Lung (tissue), 12 donors: ENCODE data around the gene MESD. TPM values are rescaled to one million over a fixed set of nuclear protein-coding genes. Genes with fewer than 3 reads are reported as not detected.

Source experiments
- ATAC-seq: fragments of 200-7000 bp; cut with Tn5 transposase; one replicate; pipeline ENCODE4 v1.9.1; 2020; ENCODE audit warnings: moderate number of reproducible peaks; ENCODE audit not compliant: insufficient read depth, low FRiP score
- DNase-seq, 3 donors: peaks; one replicate each; pipeline ENCODE4 v3.0.0-alpha.2; 2013 to 2017
- H3K27ac ChIP-seq, 2 donors: one replicate each; pipeline ENCODE4 v1.5.1; 2013; ENCODE audit warnings: mild to moderate bottlenecking in 2 of 2, moderate library complexity in 2 of 2, control low read depth in 1 of 2, inconsistent platforms in 1 of 2, low read depth in 1 of 2, low read length in 1 of 2
- H3K27me3 ChIP-seq, 3 donors: one replicate each; pipeline ENCODE4 v1.5.1; 2013; ENCODE audit warnings: low read length in 2 of 3; ENCODE audit not compliant: control insufficient read depth in 3 of 3, insufficient read depth in 3 of 3
- H3K36me3 ChIP-seq, 4 donors: one replicate each; pipeline ENCODE4 v1.5.1; 2013; ENCODE audit warnings: low read length in 4 of 4, mild to moderate bottlenecking in 1 of 4, moderate library complexity in 1 of 4; ENCODE audit not compliant: control insufficient read depth in 4 of 4, insufficient read depth in 4 of 4
- H3K4me1 ChIP-seq, 5 donors: one replicate each; pipeline ENCODE4 v1.5.1; 2013; ENCODE audit warnings: low read length in 5 of 5, mild to moderate bottlenecking in 2 of 5, moderate library complexity in 1 of 5; ENCODE audit not compliant: control insufficient read depth in 5 of 5, insufficient read depth in 5 of 5
- H3K4me3 ChIP-seq: one replicate; pipeline ENCODE4 v1.5.1; 2013; ENCODE audit warnings: mild to moderate bottlenecking, control low read depth, moderate library complexity
- H3K9ac ChIP-seq, 2 donors: one replicate each; pipeline ENCODE4 v1.5.1; 2013; ENCODE audit warnings: low read length in 2 of 2, control low read depth in 1 of 2; ENCODE audit not compliant: insufficient read depth in 1 of 2
- H3K9me3 ChIP-seq, 4 donors: one replicate each; pipeline ENCODE4 v1.5.1; 2013; ENCODE audit warnings: low read length in 3 of 4, mild to moderate bottlenecking in 1 of 4, moderate library complexity in 1 of 4; ENCODE audit not compliant: control insufficient read depth in 4 of 4, insufficient read depth in 3 of 4
- WGBS, 2 donors: extraction: QIAGEN DNeasy Blood & Tissue Kit; methylation state at CpG; one replicate each; pipeline ENCODE4 v1.1.7; 2013; 5-methylcytosine and 5-hydroxymethylcytosine counted together
- polyA plus RNA-seq, 2 donors: library from polyadenylated mRNA; stranded (reverse); fragments of 200-250 nt; gene quantifications; one replicate each; pipeline ENCODE4 v1.2.1, GENCODE V29; 2013
- total RNA-seq, 2 donors: library from RNA; depleted of rRNA in 1 of 2; stranded (reverse); fragments of >200 nt in 1 of 2; gene quantifications; one replicate each; pipeline ENCODE4 v1.2.1, GENCODE V29; 2014 to 2021
- TF ChIP-seq, protein P1 (sequence below): IDR thresholded peaks from 2 replicates; pipeline ENCODE4 v1.5.1; 2012; ENCODE audit warnings: mild to moderate bottlenecking; ENCODE audit errors: control extremely low read depth, extremely low read depth
- donor health status: control.
- donor health status: control.
- donor health status: Bipolar disorder and iron deficiency.
- donor health status: healthy.
- donor health status: DM: yes; HTN: yes; CAD: no.

The MESD gene
- total and polyA plus RNA-seq, 4 donors = 15.3 to 26.4 (median 21.9) TPM

DNA sequence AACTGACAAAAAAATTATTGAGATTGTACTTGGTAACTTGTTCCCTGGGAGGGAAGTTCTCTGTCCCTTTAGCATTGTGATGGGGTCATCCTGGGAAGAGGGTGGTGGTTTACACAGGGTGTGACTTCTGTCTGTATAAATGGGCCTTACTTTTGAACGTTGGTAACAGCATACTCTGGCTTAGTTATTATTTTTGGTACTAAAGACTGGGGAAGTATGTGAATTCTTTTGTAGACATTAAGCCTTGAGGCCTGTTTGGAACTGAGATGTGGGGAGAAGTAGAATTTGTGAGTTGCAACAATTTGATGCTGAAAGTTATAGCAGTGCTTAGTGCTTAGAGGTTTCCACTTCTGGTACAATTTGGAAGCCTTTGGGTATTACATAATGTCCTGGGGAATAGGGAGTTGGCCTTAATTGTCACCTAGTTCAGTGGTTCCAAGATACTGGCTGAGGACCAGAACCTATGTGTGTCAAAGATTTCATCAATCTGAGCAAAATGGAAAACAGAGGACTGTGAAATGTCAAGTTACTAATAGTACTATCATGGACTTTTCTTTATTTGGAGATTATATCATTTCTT is 27.0 kb upstream of the MESD start:
- no peaks in the 10 kb centered on the region for H3K27me3 ChIP-seq
- DNase-seq = no peak
- H3K9ac ChIP-seq = no peak overlapping the region
- no peak for ATAC-seq
- peaks cover 0 to 7% (median 0%) of the 10 kb centered on the region in 5 donors for H3K4me1 ChIP-seq
- 40 to 53% methylated on average over 1 of the region's 1 CpG for WGBS, 2 donors
- no peak overlapping the region for H3K4me3 ChIP-seq
- peaks cover 0 to 2% (median 0%) of the 10 kb centered on the region in 4 donors for H3K36me3 ChIP-seq
- H3K9me3 ChIP-seq = no peaks in the 10 kb centered on the region
- TF ChIP-seq, protein P1, sequence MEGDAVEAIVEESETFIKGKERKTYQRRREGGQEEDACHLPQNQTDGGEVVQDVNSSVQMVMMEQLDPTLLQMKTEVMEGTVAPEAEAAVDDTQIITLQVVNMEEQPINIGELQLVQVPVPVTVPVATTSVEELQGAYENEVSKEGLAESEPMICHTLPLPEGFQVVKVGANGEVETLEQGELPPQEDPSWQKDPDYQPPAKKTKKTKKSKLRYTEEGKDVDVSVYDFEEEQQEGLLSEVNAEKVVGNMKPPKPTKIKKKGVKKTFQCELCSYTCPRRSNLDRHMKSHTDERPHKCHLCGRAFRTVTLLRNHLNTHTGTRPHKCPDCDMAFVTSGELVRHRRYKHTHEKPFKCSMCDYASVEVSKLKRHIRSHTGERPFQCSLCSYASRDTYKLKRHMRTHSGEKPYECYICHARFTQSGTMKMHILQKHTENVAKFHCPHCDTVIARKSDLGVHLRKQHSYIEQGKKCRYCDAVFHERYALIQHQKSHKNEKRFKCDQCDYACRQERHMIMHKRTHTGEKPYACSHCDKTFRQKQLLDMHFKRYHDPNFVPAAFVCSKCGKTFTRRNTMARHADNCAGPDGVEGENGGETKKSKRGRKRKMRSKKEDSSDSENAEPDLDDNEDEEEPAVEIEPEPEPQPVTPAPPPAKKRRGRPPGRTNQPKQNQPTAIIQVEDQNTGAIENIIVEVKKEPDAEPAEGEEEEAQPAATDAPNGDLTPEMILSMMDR = no peak
- H3K27ac ChIP-seq = peak overlapping the region in 1 of 2 donors; percentile 22

DNA sequence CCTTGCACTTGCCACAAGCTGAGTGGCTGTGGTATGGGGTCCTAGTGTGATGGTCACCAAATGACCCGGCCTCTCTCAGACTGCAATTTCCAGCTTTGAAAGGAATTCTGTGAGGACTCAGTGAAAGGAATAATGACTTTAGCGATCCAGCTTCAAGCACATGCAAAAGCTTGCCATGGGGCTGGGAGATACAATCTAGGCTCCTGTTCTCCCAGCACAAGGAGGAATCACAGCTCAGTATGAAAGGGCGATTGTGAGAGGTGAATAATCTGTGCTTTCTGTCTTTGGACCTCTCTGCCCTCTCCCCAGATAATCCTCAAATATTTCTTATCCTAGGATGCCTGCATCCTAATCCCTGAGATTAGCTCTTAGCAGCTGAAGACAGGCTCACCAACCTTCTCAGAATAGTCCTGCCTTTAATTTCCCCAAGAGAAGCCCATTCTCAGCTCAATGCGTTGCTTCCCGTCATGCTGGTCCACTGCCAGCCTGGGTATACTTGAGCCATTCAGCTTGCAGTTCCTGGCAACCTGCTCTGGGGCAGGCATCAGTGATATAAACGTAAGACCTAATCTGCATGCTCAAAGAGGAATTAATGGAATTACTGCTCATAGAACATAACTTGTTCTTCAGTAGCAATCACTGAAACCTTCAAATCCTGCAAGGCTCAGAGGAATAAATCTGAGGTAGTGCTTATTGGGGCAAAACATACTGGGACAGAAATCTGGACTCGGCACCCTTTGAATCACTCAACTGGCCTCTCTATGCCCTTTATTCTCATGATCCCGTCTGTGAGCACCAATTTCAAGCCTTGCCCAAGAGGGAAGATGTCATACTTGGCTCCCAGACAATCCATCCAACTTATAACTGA is 26.2 kb upstream of the MESD start:
- Histone ChIP-seq H3K9me3 (no peaks in the 10 kb centered on the region), H3K27ac (peak overlapping the region; percentile 11 to 22), H3K9ac (no peak overlapping the region), H3K36me3 (peaks cover 0 to 2% (median 0%) of the 10 kb centered on the region in 4 donors), H3K27me3 (no peaks in the 10 kb centered on the region), H3K4me3 (no peak overlapping the region), H3K4me1 (peaks cover 0 to 7% (median 0%) of the 10 kb centered on the region in 5 donors)
- DNase-seq (no peak), ATAC-seq (no peak)
- 71 to 81% methylated on average over 8 of the region's 8 CpGs for WGBS, 2 donors
- TF ChIP-seq, protein P1 = no peak

DNA sequence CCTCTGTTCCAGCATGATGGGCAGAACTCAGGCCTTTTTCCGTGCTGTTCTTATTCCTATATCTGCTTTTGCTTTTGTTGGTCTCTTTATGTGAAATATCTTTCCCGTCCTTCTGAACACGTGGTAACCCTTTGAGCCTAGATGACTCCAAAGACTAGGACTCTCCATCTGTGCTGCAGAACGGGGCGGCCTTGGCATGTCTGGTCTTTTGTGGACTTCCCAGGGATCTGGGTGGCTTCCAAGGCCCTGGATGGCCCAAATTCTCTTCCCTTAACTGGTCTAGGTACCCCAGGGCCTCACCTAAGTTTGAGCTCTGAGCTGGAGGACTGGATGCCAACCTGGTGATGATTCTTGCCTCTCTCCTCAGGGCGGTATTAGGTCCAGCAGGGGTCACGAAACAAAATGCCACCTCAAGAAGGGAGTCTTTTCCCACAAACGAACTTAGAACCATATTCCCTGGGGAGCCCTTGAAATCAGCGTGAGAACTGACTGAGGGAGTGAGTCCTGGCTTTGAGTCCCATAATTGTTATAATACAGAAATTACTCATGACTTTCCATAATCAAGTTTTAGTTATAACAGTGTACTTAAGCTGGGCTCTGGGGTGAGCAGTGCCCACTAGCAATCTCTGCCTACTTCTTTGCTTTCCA is 25.0 kb upstream of the MESD start:
- 91 to 93% methylated on average over 9 of the region's 9 CpGs for WGBS, 2 donors
- peaks cover 0 to 2% (median 0%) of the 10 kb centered on the region in 4 donors for H3K36me3 ChIP-seq
- H3K4me3 ChIP-seq = no peak overlapping the region
- H3K9me3 ChIP-seq = no peaks in the 10 kb centered on the region
- H3K27ac ChIP-seq = no peak overlapping the region
- no peak overlapping the region for H3K9ac ChIP-seq
- TF ChIP-seq, protein P1 = no peak
- no peak for DNase-seq
- H3K27me3 ChIP-seq = no peaks in the 10 kb centered on the region
- no peak for ATAC-seq
- peaks cover 0 to 7% (median 0%) of the 10 kb centered on the region in 5 donors for H3K4me1 ChIP-seq
